GM15510 (cell line): ENCODE measurements around the gene ST8SIA4.
A peak's percentile ranks its signal among the peaks of the same experiment; 100 is the strongest.

Source experiments
- POLR2A ChIP-seq: IDR thresholded peaks from 3 replicates; pipeline ENCODE4 v1.6.1; 2011; ENCODE audit warnings: borderline replicate concordance; ENCODE audit not compliant: insufficient read length; ENCODE audit errors: extremely low read depth

ST8SIA4 gene

GRCh38 chr5:100903039-100903887 is at the start of gene ST8SIA4:
Gene ST8SIA4, minus strand, starts transcription at chr5:100903282. Its CDS starts 327 bp downstream, at chr5:100902955.
- TF ChIP-seq POLR2A: peak; percentile 77

- TF ChIP-seq POLR2A: no peak
Observed at GRCh38 chr5:100950985-100951384, 47.9 kb upstream of the ST8SIA4 start.

- no peak for TF ChIP-seq POLR2A
Observed at GRCh38 chr5:100913298-100913697, 10.2 kb upstream of the ST8SIA4 start.

GRCh38 chr5:100909034-100909433 is 6.0 kb upstream of the ST8SIA4 start:
- TF ChIP-seq POLR2A: no peak

GRCh38 chr5:100905259-100905914 is 2.3 kb upstream of the ST8SIA4 start:
- no peak for TF ChIP-seq POLR2A

- peak; percentile 30 for TF ChIP-seq POLR2A
Observed at GRCh38 chr5:100904259-100904861, 1.3 kb upstream of the ST8SIA4 start.

- TF ChIP-seq POLR2A: peak; percentile 12
Observed at GRCh38 chr5:100902440-100903038, 543 bp downstream of the ST8SIA4 start.

- no peak for TF ChIP-seq POLR2A
Observed at GRCh38 chr5:100901821-100902341, 1.2 kb downstream of the ST8SIA4 start.

- peak; percentile 51 for TF ChIP-seq POLR2A
Observed at GRCh38 chr5:100900796-100901781, 2.0 kb downstream of the ST8SIA4 start.

GRCh38 chr5:100900142-100900795 is 2.8 kb downstream of the ST8SIA4 start:
- peak; percentile 52 for TF ChIP-seq POLR2A

GRCh38 chr5:100899675-100900074 is 3.4 kb downstream of the ST8SIA4 start:
- no peak for TF ChIP-seq POLR2A

- no peak for TF ChIP-seq POLR2A
Observed at GRCh38 chr5:100898504-100899346, 4.4 kb downstream of the ST8SIA4 start.

- TF ChIP-seq POLR2A: no peak
Observed at GRCh38 chr5:100896054-100896453, 7.0 kb downstream of the ST8SIA4 start.

GRCh38 chr5:100890461-100891008 is 12.5 kb downstream of the ST8SIA4 start:
- no peak for TF ChIP-seq POLR2A
